ENCODE measurements around the gene LUZP1. TPM values are rescaled to one million over a fixed set of nuclear protein-coding genes. Genes with fewer than 3 reads are reported as not detected.

Gene LUZP1
- total RNA-seq, 4 donors from 2014 or later, result 21.4 to 28.2 (median 25.0) TPM

GRCh38 chr1:23065385-23065784, 103.3 kb downstream of the LUZP1 start:
- WGBS, 2 donors, result 94 to 95% methylated on average over 2 of the region's 2 CpGs
- intact Hi-C loops (cut with DNase I), result no loop called here
- no peak overlapping the region for H3K4me3 ChIP-seq (replicated peaks in 1 of 3)
- DNase-seq, result no peak
- H3K4me1 ChIP-seq, result no peaks in the 10 kb centered on the region
- peaks cover 5 to 16% of the 10 kb centered on the region in 2 donors for H3K36me3 ChIP-seq
- TF ChIP-seq POLR2A (IDR thresholded peaks at IDR 0.05) (no peak), CTCF (IDR thresholded peaks at IDR 0.05) (no peak)
- no peaks in the 10 kb centered on the region for H3K27me3 ChIP-seq
- H3K27ac ChIP-seq, result no peak overlapping the region
- H3K9me3 ChIP-seq, result no peaks in the 10 kb centered on the region

- Histone ChIP-seq H3K27me3 (no peaks in the 10 kb centered on the region), H3K36me3 (peaks cover 23 to 26% of the 10 kb centered on the region in 2 donors), H3K9me3 (no peaks in the 10 kb centered on the region), H3K4me3 (replicated peaks in 1 of 3) (no peak overlapping the region), H3K4me1 (no peaks in the 10 kb centered on the region), H3K27ac (no peak overlapping the region)
- TF ChIP-seq CTCF (IDR thresholded peaks at IDR 0.05) (no peak), POLR2A (IDR thresholded peaks at IDR 0.05) (no peak)
- no peak for DNase-seq
- intact Hi-C loops (cut with DNase I), result no loop called here
- 94% methylated on average over 2 of the region's 2 CpGs for WGBS, 2 donors
These were observed 106.4 kb downstream of the LUZP1 start for GRCh38 chr1:23062271-23062670.

- Histone ChIP-seq H3K27me3 (no peaks in the 10 kb centered on the region), H3K9me3 (no peaks in the 10 kb centered on the region), H3K4me1 (no peaks in the 10 kb centered on the region), H3K4me3 (replicated peaks in 1 of 3) (no peak overlapping the region), H3K36me3 (peaks cover 25 to 27% of the 10 kb centered on the region in 2 donors), H3K27ac (no peak overlapping the region)
- TF ChIP-seq POLR2A (IDR thresholded peaks at IDR 0.05) (no peak), CTCF (IDR thresholded peaks at IDR 0.05) (no peak)
- intact Hi-C loops (cut with DNase I), result no loop called here
- DNase-seq, result no peak
- 97 to 98% methylated on average over 5 of the region's 5 CpGs for WGBS, 2 donors
These were observed 111.4 kb downstream of the LUZP1 start for GRCh38 chr1:23057301-23057700.

- Histone ChIP-seq H3K4me1 (no peaks in the 10 kb centered on the region), H3K27ac (no peak overlapping the region), H3K4me3 (replicated peaks in 1 of 3) (no peak overlapping the region), H3K9me3 (no peaks in the 10 kb centered on the region), H3K36me3 (peaks cover 3 to 13% of the 10 kb centered on the region in 2 donors), H3K27me3 (no peaks in the 10 kb centered on the region)
- 88 to 90% methylated on average over 4 of the region's 4 CpGs for WGBS, 2 donors
- intact Hi-C loops (cut with DNase I), result no loop called here
- TF ChIP-seq POLR2A (IDR thresholded peaks at IDR 0.05), result no peak
- TF ChIP-seq CTCF (IDR thresholded peaks at IDR 0.05), result no peak
- no peak for DNase-seq
These were observed 117.3 kb downstream of the LUZP1 start for GRCh38 chr1:23051290-23051909.

- no peak overlapping the region for H3K27ac ChIP-seq
- intact Hi-C loops (cut with DNase I), result no loop called here
- WGBS, 2 donors, result 74 to 76% methylated on average over 7 of the region's 7 CpGs
- peaks cover 3 to 13% of the 10 kb centered on the region in 2 donors for H3K36me3 ChIP-seq
- H3K9me3 ChIP-seq, result no peaks in the 10 kb centered on the region
- no peak for DNase-seq
- no peak overlapping the region for H3K4me3 ChIP-seq (replicated peaks in 1 of 3)
- H3K4me1 ChIP-seq, result no peaks in the 10 kb centered on the region
- no peaks in the 10 kb centered on the region for H3K27me3 ChIP-seq
- no peak for TF ChIP-seq CTCF (IDR thresholded peaks at IDR 0.05)
- no peak for TF ChIP-seq POLR2A (IDR thresholded peaks at IDR 0.05)
These were observed 118.5 kb downstream of the LUZP1 start for GRCh38 chr1:23050201-23050600.
